ENCODE data around the gene PDGFD. TPM values are rescaled to one million over a fixed set of nuclear protein-coding genes. Genes with fewer than 3 reads are reported as not detected.

PDGFD gene
- total and polyA plus RNA-seq, 2 experiments from 2014 or later: 1.9 to 4.5 TPM

GRCh38 chr11:103883291-103883690 lies 280.7 kb downstream of the PDGFD start (continued):
- TF ChIP-seq POLR2AphosphoS5 (IDR thresholded peaks at IDR 0.05; ENCODE audit: low read depth) (no peak), CREB1 (CRISPR knock-in tag; IDR thresholded peaks at IDR 0.05; ENCODE audit: low read depth) (no peak), REST (IDR thresholded peaks at IDR 0.05; ENCODE audit: unreplicated experiment) (no peak), JUNB (IDR thresholded peaks at IDR 0.05; ENCODE audit: unreplicated experiment) (no peak), STAT1 (IDR thresholded peaks at IDR 0.05; ENCODE audit: unreplicated experiment) (no peak)

GRCh38 chr11:103881584-103881983 lies 282.4 kb downstream of the PDGFD start:
- H3K4me1 Mint-ChIP-seq: no peaks in the 10 kb centered on the region
- DNase-seq (ENCODE audit: low spot score): no peak
- no peaks in the 10 kb centered on the region for H4K20me1 ChIP-seq (replicated peaks; ENCODE audit: insufficient read depth)
- peaks cover 11% of the 10 kb centered on the region; the same call in 1 of the 2 replicates for H3K9me2 ChIP-seq (ENCODE audit: insufficient read depth)
- H3K4me3 Mint-ChIP-seq: no peak overlapping the region
- H3K4me2 ChIP-seq: no peak overlapping the region
- H3K27me3 Mint-ChIP-seq (ENCODE audit: insufficient read depth, low read depth, poor library complexity): peaks cover 2% of the 10 kb centered on the region
- no peak for ATAC-seq
- no peak overlapping the region for H3K27ac ChIP-seq (ENCODE audit: low read depth)
- no peaks in the 10 kb centered on the region for H3K36me3 Mint-ChIP-seq (ENCODE audit: low read depth)
- no peaks in the 10 kb centered on the region for H3K79me2 ChIP-seq (replicated peaks; ENCODE audit: insufficient read depth)
- no peak overlapping the region for H3K4me3 ChIP-seq
- H3K9me3 Mint-ChIP-seq: no peaks in the 10 kb centered on the region; the same call in 2 of the 3 replicates
- no peak overlapping the region for H2AFZ ChIP-seq
- H3F3A ChIP-seq (replicated peaks; ENCODE audit: low read depth): no peaks in the 10 kb centered on the region
- TF ChIP-seq ZNF331 (CRISPR knock-in tag; IDR thresholded peaks at IDR 0.05; ENCODE audit: low read depth) (no peak), POLR2AphosphoS5 (IDR thresholded peaks at IDR 0.05; ENCODE audit: low read depth) (no peak), REST (IDR thresholded peaks at IDR 0.05; ENCODE audit: unreplicated experiment) (no peak), CREB1 (CRISPR knock-in tag; IDR thresholded peaks at IDR 0.05; ENCODE audit: low read depth) (no peak)
- TF ChIP-seq, protein P1, sequence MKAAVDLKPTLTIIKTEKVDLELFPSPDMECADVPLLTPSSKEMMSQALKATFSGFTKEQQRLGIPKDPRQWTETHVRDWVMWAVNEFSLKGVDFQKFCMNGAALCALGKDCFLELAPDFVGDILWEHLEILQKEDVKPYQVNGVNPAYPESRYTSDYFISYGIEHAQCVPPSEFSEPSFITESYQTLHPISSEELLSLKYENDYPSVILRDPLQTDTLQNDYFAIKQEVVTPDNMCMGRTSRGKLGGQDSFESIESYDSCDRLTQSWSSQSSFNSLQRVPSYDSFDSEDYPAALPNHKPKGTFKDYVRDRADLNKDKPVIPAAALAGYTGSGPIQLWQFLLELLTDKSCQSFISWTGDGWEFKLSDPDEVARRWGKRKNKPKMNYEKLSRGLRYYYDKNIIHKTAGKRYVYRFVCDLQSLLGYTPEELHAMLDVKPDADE (IDR thresholded peaks at IDR 0.05): no peak
- TF ChIP-seq, protein P2, sequence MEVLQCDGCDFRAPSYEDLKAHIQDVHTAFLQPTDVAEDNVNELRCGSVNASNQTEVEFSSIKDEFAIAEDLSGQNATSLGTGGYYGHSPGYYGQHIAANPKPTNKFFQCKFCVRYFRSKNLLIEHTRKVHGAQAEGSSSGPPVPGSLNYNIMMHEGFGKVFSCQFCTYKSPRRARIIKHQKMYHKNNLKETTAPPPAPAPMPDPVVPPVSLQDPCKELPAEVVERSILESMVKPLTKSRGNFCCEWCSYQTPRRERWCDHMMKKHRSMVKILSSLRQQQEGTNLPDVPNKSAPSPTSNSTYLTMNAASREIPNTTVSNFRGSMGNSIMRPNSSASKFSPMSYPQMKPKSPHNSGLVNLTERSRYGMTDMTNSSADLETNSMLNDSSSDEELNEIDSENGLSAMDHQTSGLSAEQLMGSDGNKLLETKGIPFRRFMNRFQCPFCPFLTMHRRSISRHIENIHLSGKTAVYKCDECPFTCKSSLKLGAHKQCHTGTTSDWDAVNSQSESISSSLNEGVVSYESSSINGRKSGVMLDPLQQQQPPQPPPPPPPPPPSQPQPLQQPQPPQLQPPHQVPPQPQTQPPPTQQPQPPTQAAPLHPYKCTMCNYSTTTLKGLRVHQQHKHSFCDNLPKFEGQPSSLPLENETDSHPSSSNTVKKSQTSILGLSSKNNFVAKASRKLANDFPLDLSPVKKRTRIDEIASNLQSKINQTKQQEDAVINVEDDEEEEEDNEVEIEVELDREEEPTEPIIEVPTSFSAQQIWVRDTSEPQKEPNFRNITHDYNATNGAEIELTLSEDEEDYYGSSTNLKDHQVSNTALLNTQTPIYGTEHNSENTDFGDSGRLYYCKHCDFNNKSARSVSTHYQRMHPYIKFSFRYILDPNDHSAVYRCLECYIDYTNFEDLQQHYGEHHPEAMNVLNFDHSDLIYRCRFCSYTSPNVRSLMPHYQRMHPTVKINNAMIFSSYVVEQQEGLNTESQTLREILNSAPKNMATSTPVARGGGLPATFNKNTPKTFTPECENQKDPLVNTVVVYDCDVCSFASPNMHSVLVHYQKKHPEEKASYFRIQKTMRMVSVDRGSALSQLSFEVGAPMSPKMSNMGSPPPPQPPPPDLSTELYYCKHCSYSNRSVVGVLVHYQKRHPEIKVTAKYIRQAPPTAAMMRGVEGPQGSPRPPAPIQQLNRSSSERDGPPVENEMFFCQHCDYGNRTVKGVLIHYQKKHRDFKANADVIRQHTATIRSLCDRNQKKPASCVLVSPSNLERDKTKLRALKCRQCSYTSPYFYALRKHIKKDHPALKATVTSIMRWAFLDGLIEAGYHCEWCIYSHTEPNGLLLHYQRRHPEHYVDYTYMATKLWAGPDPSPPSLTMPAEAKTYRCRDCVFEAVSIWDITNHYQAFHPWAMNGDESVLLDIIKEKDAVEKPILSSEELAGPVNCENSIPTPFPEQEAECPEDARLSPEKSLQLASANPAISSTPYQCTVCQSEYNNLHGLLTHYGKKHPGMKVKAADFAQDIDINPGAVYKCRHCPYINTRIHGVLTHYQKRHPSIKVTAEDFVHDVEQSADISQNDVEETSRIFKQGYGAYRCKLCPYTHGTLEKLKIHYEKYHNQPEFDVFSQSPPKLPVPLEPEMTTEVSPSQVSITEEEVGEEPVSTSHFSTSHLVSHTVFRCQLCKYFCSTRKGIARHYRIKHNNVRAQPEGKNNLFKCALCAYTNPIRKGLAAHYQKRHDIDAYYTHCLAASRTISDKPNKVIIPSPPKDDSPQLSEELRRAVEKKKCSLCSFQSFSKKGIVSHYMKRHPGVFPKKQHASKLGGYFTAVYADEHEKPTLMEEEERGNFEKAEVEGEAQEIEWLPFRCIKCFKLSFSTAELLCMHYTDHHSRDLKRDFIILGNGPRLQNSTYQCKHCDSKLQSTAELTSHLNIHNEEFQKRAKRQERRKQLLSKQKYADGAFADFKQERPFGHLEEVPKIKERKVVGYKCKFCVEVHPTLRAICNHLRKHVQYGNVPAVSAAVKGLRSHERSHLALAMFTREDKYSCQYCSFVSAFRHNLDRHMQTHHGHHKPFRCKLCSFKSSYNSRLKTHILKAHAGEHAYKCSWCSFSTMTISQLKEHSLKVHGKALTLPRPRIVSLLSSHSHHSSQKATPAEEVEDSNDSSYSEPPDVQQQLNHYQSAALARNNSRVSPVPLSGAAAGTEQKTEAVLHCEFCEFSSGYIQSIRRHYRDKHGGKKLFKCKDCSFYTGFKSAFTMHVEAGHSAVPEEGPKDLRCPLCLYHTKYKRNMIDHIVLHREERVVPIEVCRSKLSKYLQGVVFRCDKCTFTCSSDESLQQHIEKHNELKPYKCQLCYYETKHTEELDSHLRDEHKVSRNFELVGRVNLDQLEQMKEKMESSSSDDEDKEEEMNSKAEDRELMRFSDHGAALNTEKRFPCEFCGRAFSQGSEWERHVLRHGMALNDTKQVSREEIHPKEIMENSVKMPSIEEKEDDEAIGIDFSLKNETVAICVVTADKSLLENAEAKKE (CRISPR knock-in tag; IDR thresholded peaks at IDR 0.05): no peak
- no peaks in the 10 kb centered on the region for H3K4me1 ChIP-seq (ENCODE audit: insufficient read depth)
- H3K36me3 ChIP-seq (ENCODE audit: insufficient read depth): no peaks in the 10 kb centered on the region
- no peaks in the 10 kb centered on the region for H3K27me3 ChIP-seq (ENCODE audit: insufficient read depth)
- no peak overlapping the region for H3K27ac Mint-ChIP-seq
